ENCODE data around the gene RGS1.

The RGS1 gene

DNA sequence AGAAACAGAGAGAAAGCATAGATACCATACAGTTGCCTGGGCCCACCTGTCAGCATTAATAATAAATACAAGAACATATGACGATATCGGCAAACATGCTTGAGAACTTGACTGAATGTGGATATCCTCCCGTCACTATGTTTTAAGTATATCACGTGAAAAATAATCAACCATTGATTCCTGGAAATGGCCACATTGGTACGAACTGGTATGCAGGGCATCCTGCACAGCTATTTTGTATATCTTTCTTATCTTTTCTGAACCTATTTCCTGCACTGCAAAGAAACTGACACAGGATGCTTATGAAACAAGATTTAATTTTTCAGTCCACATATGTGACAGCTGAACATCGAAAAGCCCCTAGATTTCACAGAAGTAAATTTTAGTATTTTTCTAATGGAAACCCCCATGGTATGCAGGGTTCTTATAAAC lies 22.8 kb upstream of the RGS1 start:
- DNase-seq (ENCODE audit: low read depth, low spot score) = no peak
- no peak overlapping the region for H3K27ac ChIP-seq

DNA sequence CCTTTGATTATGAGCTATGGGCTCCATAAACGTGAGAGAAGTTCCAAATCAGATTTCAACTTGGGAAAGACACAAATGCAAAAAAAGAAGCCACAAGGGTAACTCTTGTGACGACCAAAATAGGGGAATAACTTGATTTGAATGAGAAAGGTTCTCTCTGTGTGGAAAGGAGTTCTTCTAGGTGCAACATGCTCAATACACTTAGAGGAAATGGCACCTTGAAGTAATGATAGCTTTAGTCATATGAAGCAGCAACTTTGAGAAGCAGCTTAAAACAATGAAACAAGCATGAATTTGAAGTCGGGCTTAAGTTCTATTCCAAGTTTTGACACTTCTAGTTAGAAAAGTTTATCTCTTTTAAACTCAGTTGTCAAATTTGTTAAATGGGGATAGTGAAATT lies 21.8 kb upstream of the RGS1 start:
- no peak overlapping the region for H3K27ac ChIP-seq
- no peak for DNase-seq (ENCODE audit: low read depth, low spot score)

GRCh38 chr1:192554904-192555303 lies 20.7 kb upstream of the RGS1 start:
- DNase-seq (ENCODE audit: low read depth, low spot score) = no peak
- no peak overlapping the region for H3K27ac ChIP-seq

DNA sequence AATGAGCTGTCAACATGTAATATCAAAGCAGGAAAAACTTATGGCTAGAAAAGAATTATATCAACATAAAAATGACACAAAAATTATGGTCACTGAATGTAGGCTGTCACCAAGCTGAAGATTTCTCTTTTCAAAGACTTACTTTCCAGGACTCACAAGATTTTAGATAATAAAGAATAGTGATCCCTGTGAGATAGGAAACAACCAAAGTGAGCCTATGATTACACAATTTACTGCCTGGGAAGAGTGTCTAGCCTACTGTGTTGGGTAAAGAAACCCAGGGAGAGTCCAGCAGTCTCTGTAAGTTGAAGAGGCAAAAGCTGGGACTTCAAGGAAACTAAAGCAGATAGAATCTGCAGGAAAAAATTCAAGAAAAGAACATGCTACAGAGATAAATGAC lies 20.2 kb upstream of the RGS1 start:
- H3K27ac ChIP-seq = no peak overlapping the region
- no peak for DNase-seq (ENCODE audit: low read depth, low spot score)

DNA sequence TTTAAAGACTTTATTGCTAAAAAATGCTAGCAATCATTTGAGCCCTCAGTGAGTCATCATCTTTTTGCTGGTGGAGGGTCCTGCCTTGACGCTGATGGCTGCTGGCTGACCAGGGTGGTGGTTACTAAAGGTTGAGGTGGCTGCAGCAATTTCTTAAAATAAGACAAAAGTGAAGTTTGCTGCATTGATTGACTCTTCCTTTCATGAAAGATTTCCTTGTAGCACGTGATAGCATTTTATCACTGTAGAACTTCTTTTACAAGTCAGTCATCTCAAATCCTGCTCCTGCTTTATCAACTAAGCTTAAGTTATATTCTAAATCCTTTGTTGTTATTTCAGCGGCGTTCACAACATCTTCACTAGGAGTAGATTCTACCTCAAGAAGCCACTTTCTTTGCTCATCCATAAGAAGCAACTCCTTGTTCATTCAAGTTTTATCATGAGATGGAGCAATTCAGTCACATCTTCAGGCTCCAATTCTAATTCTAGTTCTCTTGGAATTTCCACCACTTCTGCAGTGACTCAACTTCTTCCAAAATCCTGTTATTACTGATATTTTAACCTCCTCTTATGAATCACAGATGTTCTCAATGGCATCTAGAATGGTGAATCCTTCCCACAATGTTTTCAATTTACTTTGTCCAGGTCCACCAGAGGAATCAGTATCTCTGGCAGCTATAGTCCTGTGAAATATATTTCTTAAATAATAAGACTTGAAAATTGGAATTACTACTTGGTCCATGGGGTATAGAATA lies 17.6 kb upstream of the RGS1 start:
- H3K27ac ChIP-seq = no peak overlapping the region
- no peak for DNase-seq (ENCODE audit: low read depth, low spot score)

- peak overlapping the region; percentile 39 for H3K27ac ChIP-seq
- peak; percentile 46 for DNase-seq (ENCODE audit: low read depth, low spot score)
Measured at GRCh38 chr1:192559115-192560006, 16.2 kb upstream of the RGS1 start.

DNA sequence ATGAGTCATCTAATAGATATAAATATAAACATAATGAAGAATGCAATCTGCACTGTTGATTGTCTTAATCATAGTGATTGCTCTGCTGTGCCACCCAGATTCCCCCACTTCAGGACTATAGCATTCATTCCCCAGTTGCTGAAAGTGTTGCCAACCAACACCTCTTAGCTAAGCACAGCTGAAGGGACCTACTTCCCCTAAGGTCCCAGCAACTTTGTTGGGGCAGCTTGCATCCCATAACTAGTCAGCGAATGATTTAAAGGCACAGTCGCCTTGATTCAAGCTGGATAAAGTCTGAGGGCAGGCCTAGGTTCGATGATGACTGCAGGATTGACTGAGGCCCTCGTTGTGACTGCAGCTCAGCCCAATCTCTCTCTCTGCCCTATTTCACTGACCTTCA lies 14.3 kb upstream of the RGS1 start:
- no peak overlapping the region for H3K27ac ChIP-seq
- no peak for DNase-seq (ENCODE audit: low read depth, low spot score)

- no peak for DNase-seq (ENCODE audit: low read depth, low spot score)
- H3K27ac ChIP-seq = no peak overlapping the region
Measured at GRCh38 chr1:192563129-192563528, 12.4 kb upstream of the RGS1 start.

- DNase-seq (ENCODE audit: low read depth, low spot score) = no peak
- H3K27ac ChIP-seq = no peak overlapping the region
Measured at GRCh38 chr1:192564099-192564498, 11.5 kb upstream of the RGS1 start.

GRCh38 chr1:192565946-192566345 lies 9.6 kb upstream of the RGS1 start:
- no peak overlapping the region for H3K27ac ChIP-seq
- no peak for DNase-seq (ENCODE audit: low read depth, low spot score)

DNA sequence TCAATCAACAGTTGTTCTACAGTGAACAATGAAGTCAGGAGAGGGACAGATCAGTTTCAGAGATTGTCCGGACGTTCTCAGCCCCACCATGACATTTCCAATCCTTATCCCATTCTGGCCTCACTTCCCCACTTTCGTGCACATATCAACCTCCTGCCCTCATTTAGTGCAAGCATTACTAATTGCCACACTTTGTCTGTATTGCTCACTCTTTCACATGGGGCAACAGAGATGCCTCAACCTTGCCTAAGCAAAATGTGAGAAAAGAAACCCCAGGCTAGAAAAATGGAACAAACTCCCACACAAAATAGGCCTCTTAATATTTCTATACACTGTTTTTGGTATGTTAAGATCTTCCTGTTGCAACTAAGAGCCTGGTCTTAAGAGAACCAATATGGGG lies 8.9 kb upstream of the RGS1 start:
- no peak for DNase-seq (ENCODE audit: low read depth, low spot score)
- H3K27ac ChIP-seq = no peak overlapping the region

DNA sequence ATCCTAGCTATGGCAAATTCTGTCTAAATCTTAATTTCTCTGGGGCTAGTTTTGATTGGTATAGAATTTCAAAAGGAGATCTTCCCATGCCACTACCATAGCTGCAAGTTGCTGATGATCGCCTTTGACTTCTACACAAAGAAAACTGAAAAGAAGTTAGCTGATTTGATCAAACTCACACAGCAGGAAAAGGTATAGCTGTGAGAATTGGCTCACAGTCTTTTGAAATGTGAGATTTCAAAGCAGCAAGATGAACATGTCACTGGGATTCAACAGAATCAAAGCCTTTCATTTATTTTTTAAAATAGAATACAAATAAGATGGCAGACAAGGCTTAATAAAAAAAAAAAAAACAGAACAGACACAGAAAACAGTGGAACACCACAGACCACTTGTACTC lies 7.5 kb upstream of the RGS1 start:
- no peak for DNase-seq (ENCODE audit: low read depth, low spot score)
- H3K27ac ChIP-seq = no peak overlapping the region

DNA sequence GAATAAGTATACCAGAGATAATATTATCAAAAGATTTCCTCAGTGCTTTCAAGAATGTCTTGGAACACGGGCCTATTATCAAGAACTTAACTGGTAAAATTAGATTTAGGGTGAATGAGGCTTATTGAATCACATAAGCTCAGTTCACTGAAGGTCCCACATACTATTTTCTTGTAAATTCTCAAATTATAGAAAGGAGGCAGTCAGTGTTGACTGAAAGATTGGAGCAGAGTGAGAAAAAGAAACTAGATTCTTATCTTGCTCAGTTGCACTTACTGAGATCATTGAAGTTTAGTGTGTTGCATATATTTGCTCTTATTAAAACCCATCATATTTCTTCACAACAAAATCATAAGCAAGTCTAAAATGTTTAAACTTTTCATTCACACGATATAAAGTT lies 3.9 kb upstream of the RGS1 start:
- no peak for DNase-seq (ENCODE audit: low read depth, low spot score)
- H3K27ac ChIP-seq = no peak overlapping the region

DNA sequence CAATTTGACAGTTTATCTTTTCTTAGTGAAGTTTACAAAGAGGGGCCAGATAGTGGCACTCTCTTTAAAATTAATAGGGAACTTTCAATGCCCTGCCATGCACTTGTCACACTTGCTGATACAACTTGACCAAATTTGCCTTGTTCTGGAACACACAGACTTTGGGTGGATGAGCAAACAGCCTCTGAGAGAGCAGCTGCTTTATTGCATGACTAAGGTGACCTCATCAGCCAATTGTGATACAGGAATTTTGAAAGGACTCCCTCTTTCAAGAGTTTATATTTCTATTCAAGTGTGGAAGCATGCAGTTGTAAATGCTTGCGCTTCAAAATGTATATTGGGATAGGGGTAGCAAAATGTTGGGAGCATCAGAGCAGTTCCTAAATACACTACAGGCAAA lies 2.1 kb upstream of the RGS1 start:
- no peak overlapping the region for H3K27ac ChIP-seq
- DNase-seq (ENCODE audit: low read depth, low spot score) = no peak

DNA sequence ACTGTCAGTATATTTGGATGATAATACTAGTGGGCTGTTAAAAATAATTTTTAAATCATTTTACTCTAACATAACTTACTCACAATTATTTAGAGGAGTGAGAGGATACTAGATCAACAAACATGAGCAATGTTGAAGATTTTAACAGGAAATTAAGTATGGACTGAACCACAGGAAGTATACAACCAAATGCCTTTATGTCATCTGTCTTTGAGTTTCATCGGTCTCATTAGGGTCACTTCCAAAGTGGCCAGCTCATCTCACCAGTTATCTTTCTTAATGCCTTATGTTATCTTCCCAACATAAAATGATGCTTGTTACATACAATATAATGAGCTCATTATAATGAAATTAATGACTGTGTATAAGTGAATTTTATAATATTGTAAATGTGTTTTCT lies 1.5 kb upstream of the RGS1 start:
- no peak for DNase-seq (ENCODE audit: low read depth, low spot score)
- H3K27ac ChIP-seq = no peak overlapping the region

DNA sequence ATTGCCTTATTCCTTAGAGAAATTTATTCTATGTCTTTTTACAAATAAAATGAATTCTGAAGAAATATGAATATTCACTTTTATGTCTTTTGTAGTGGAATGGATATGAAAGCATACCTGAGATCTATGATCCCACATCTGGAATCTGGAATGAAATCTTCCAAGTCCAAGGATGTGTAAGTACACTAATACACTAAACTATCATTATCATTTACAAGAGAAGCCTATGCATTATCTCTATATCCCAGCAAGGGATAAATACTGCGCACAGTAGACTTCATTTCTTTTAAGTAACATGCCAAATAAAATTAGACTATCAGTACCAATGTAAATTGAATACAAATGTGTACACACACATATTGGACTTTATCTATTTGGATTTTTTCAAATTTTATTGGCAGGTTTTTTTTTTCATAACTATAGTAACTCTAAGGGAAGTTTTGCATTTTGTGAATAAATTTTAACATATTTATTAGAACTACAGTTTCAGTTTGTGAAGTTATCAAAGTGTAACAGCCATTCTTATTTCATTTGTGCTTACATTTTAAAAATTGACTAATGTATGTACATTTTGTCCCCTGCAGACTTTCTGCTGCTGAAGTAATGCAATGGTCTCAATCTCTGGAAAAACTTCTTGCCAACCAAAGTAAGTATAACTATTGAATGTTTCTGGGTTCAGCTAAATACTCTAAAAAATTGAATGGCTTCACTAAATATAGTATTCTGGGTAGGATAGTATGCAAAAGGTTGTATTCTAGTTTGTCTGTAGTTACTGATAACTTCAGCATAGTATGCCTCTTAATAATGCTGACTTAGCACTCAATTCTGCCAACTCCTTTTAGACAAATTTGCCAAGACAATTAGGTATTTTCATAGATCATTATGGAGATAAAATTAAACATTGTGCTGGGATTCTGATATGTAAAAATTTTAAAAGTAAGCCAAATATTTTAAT lies 894 bp downstream of the RGS1 start:
- DNase-seq (ENCODE audit: low read depth, low spot score) = no peak

GRCh38 chr1:192577145-192578140 lies 1.9 kb downstream of the RGS1 start:
- no peak for DNase-seq (ENCODE audit: low read depth, low spot score)
- no peak overlapping the region for H3K27ac ChIP-seq

More for the DNA sequence above, 894 bp downstream of the RGS1 start:
- H3K27ac ChIP-seq = no peak overlapping the region

- no peak overlapping the region for H3K27ac ChIP-seq
Measured at GRCh38 chr1:192578144-192578909, 2.8 kb downstream of the RGS1 start.

More at GRCh38 chr1:192578144-192578909, 2.8 kb downstream of the RGS1 start:
- DNase-seq (ENCODE audit: low read depth, low spot score) = no peak

All from epithelial cell of prostate (primary cell).